Measurements from ENCODE around the gene RNU6-8.

- TF ChIP-seq CTCF (IDR thresholded peaks at IDR 0.05) = no peak
- no peak for TF ChIP-seq POLR2A (IDR thresholded peaks at IDR 0.05)
These were observed 47.6 kb upstream of the RNU6-8 start for GRCh38 chr14:32250681-32251080.
